ENCODE results near the gene CNOT6. TPM values are rescaled to one million over a fixed set of nuclear protein-coding genes. Genes with fewer than 3 reads are reported as not detected.

Gene CNOT6
- total RNA-seq, 1 donor from 2014 or later: 23.8 TPM

DNA sequence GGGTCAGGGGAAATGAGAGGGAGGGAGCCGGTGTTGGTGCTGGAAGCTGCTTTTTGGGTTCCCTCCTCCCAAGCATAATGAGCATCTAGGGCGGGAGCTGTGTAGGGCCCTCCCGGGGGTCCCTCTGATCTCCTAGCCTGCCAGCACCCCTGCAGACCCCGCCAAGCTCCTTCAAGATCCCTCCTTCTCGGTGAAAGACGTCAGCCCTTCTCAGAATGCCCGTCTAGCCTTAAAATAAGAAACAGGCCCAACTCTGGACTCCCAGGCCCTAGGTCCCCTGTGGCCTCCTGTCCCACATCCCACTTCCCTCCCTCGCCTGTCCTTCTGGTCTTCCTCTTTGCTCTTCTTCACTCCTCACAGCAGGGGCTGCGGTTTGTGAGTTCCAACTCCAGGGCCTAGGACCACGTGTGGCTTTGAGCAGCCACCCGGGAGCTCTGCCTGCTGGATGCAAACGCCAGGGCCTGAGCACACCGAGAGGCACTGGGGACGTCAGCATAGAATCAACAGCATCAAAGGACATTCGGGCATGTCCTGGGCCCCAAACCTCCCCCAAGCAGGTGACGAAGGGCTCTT, 105.9 kb downstream of the CNOT6 start:
- no peak for DNase-seq (ENCODE audit: low spot score)

DNA sequence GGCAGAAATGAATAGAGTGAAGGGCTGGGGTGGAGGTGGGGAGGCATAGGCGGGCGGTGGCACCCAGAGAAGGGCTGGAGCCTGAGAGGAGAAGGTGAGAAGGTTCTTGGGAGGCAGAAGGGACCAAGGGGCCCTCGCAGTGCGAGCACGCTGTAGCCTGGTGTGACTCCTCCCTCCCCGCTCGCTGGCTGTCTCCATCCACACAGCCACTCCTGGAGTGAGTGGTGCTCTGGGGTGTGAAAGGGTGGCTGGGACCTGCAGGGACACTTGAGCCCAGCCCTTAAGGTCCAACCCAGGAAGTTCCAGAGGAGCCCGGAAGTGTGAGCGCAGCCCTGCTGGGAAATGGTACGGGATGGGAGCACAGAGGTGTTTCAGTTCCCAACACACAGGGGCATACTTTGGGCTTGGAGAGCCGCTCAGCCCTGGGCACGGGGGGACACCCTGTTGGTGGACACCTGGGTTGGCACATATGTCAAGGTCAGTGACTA, 106.4 kb downstream of the CNOT6 start:
- no peak for DNase-seq (ENCODE audit: low spot score)

DNA sequence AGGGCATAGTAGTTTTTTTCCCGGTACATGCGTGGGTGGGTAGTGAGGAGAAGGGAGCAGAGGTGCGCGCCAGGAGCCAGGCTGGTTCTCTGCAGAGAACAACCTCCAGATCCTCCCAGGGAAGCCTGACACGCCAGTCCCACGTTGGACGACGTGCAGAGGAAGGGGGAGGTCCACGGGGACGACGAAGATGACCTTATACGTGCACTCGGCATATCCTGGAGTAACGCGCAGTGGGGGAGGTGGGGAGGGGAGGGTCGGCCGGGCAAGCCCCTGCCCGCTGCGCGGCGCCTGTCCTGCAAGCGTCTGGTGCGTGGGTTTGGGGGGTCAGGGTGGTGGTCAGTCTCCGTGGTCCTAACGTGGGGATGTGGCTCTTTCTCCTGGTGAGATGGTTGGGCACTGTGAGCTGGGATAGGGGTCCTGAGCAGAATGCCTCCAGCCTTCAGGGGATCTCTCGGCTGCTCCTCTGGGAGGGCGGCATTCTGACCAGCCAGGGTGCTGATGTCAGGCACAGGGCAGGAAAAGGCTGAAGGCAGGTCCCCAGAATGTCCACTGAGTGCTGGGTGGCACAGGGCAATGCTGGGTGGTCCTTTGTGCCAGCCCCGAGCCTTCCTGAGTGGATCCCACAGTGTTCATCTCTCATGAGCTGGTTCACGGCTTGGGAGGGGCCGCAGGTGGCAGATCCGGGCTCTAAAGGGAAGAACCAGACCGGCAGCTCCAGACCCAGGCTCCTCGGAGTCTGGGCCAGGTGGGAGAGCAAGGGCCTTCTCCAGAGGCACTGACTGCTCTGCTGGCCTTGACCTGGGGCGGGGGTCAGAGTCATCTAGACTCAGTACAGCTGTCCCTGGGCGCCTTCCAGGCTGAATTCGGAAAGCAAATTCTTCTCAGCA, 107.7 kb downstream of the CNOT6 start:
- no peak for DNase-seq (ENCODE audit: low spot score)

DNA sequence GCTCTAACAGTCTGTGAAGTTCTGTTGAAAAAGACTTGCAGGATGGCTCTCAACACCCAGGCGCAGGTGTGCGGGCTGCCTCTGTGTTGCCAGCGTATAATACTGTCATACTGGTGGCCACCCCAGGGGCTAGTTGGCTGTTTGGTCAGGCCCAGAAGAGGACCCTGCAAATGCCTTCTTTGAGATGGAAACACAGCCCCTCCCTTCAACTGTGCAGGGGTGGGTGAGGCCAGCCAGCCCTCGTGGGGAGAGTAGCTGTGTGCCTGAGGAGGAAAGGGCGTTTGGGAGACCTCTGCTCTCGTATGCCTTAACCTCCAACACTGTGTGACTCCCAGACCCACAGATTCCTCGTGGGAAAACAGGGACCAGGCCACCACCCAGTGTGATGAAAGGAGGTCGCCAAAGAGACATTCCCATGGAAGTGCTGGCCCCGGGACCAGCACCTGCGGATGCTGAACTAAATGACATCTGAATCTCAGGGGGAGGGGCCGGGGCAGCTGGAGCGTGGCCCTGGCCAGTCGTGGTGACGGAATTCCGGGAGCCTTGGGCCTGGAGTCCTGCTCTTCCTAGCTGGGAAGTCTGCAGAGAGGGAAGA, 108.4 kb downstream of the CNOT6 start:
- no peak for DNase-seq (ENCODE audit: low spot score)

DNA sequence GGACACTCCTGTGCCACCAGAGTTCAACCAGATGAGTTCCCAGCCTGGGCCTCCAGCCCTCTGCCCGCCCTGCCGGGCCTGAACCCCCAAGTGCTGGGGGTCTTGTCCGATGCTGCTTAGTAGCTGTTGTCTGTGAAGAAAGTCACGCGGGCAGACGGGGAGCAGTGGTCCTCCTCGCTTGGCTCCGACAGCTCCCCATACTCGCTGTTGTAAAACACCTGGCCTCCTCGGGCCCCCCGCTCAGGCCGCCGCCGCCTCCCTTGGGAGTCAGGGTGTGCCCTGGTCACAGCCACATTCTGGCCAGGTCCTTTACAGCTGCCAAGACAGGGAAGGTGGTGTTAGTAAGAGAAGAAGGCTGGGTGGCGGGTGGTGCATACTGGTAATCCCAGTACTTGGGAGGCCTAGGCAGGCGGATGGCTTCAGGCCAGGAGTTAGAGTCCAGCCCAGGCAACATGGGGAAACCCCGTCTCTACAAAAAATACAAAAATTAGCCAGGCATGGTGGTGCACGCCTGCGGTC, 109.0 kb downstream of the CNOT6 start:
- DNase-seq (ENCODE audit: low spot score): no peak

DNA sequence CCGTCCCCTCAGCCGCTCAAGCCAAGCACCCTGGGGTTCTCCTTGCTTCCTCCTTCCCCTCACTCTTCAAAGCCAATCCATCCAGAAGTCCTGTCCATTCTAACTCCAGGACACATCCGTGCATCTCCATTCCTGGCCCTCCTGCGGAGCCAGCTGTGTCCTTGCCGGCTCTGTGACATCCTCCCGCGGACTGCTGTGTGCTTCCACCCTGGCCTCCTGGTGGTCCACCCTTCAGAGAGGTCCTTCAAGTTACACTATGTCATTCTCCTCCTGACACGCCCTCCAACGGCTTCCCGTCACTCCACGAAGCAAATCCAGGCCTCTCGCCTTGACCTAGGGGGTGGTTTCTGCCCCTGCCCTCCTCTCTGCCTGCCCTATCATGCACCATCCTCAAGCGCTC, 110.1 kb downstream of the CNOT6 start:
- no peak for DNase-seq (ENCODE audit: low spot score)

DNA sequence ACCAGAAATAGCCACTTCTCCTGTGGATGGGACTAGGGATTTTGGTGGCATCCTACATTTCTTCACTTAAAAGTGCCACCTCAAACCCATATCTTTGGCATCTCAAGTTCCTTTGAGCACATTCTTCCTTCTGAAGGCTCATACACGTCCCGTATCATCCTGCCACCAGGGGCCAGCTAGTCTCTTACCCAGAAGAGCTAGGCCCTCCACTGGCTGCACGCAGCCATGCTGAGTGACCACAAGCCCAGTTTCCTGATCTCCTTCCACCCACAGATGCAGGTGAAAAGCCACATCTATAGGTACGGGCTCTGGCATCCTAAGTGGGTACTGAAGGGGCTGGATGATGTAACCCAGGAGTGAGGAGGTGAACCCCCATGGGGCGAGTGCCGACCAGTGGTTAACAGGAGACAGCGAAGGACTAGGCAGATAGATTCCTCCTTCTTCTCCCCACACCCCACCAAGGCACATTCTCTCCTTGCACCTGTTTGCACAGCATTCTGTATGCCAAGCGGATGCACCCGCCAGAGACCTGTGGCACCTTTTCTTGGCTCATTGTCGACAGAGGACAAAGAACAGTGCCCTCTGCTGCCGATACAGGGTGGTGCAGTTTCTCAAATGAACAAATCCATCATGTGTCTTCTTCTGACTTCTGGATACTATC, 111.5 kb downstream of the CNOT6 start:
- DNase-seq (ENCODE audit: low spot score): peak; percentile 44

DNA sequence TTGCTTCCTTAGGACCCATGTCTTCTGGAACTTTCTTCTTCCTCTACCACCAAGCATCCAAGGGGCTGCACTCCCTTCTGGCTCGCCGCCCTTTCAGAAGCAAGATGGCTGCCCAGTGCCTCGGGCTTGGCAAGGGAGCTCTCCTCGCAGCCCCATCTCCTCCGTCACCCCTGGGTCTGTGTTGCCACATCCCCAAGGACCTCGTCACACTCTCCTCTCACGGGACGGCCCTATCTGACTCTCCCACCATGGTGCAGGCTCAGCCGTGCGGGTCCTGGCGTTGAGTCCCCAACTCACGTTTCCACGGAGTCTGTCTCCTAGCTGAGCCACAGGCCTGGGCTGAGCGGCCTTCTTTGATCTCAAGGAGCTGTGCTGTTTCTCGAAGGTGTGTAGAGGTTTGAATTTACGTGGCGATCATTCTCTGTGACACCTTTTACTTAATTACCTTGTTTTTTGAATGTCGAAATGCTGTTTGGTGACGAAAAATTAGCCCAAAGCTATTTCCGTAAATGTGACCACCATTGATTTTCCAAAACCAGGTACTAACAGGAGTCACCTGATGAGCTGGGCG, 112.1 kb downstream of the CNOT6 start:
- no peak for DNase-seq (ENCODE audit: low spot score)

DNA sequence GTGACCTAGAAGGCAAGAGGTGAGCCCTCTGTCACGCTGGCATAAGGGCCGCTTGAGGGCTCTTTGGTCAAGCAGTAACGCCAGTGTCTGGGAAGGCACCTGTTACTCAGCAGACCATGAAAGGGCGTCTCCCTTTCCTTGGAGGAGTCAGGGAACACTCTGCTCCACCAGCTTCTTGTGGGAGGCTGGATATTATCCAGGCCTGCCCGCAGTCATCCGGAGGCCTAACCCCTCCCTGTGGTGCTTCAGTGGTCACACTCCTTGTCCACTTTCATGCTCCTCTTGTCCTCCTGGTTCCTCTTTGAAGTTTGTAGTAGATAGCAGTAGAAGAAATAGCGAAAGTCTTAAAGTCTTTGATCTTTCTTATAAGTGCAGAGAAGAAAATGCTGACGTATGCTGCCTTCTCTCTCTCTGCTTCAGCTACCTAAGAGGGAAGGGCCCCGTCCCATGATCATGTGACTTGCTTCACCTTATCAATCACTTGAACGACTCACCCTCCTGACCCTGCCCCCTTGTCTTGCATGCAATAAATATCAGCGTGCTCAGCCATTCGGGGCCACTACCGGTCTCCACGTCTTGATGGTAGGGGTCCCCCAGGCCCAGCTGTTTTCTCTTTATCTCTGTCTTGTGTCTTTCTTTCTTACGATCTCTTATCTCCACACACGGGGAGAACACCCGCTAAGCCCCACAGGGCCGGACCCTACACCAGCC, 113.8 kb downstream of the CNOT6 start:
- peak; percentile 28 for DNase-seq (ENCODE audit: low spot score)

DNA sequence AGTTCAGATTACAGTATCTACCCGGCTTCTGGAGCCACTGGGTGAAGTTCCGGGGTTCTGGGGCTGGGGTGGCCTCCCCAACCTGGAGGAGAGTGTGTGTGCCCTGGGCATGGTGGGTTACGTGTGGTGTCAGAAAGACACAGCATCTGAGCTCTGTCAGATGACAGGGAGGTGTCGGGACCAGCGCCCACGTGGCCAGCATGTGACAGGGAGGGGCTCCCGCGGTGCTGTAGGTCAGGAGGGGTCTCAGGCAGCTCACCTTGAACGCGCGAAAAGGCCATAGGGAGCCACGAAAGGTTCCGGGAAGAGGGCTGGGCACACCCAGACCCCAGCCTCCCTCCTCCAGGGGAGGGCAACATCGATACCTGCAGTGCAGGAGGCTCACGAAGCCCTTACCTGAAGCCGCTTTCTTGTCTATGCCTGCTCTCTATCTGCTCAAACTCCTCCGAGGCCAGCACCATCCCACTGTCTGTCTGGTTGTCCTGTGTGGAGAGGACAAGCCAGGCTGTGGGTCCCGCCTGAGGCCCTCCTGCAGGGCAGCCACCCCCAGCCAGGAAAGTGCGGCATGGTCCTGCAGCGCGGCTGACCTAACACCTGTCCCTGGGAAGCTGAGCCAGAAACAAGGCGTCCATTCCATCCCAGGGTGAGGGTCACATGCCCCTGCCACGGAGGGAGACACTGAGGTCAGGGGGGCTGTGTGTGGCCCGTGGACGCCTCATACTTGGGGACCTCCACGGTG, 114.6 kb downstream of the CNOT6 start:
- DNase-seq (ENCODE audit: low spot score): no peak

DNA sequence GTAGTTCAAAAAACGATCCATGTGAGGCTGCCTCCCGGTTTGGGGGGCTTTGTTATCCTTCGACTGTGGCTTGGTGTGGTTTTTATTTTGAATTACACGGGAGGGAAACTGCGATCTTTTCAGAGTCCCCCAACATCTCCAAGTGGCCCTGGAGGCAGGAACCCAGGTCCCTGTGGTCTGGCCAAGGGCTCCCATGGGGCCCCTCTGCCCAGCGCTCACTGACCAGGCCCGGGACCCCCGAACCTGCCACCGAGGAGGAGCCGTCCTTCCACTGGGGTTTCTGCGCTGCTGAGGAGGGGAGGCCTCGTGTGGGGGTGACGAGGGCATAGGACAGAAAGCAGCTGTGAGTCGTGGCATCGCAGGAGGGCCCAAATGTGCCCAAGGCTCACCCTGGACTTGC, 115.2 kb downstream of the CNOT6 start:
- DNase-seq (ENCODE audit: low spot score): no peak

DNA sequence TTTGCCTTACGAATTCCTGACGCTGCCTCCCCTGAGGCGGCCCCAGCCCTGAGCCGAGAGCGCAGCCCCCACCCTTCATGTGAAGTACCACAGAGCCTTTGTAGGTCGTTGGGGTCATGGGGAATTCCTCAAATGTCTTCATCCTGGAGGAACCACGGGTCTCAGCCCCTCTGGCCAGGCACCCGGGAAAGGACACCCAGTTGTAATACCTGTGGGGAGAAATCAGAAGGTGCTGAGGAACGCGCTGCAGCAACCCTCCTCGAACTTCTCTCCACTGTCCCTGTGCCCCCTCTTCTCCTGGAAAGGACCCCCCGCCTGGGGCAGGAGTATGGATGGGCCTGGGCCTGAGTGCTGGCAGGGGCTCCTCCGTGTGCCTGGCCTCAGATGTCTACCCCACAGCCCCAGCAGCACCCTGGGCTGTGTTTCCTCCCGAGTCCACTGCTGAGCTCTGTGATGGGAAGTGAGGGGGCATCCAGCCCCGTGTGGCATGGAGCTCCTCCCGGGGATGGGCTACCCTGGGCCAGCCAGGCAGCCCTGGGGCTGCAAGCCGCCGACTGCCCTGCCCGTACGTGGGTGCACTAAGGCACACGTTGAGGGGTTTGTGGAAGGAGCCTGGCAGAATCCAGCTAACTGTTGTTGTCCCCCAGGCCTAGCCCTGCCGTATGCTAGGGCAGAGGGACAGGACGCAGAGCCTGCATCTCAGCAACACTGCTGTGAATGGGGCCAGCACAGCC, 115.8 kb downstream of the CNOT6 start:
- no peak for DNase-seq (ENCODE audit: low spot score)

DNA sequence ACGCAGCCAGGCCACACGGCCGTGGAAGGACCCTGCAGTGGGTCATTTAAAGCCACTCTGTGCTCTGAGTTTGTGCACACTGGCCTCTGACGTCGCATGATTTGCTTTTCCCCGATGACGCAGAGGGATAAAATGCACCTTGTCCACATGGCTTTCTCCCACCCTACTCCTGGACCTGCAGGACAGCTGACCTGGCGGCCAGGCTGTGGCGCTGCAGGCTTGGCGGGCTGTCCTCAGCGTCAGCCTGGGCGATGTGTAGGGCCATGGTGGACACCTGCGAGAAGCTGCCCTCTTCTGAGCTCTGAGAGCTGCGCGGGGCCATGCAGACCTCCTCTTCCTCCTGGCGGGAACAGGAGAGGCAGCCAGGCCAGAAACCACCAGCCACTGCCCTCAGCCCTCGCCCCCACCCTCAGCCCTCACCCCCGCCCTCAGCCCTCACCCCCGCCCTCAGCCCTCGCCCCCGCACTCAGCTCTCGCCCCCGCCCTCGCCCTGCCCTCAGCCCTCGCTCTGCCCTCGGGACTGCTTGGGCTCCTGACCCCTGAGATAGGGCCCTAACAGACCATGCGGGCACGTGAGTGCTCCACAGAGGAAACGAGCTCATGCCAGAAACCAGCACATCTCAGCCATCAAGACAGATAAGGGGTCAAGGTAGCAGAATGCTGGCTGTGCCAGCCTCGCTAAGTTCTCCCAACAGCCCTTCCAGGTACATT, 117.1 kb downstream of the CNOT6 start:
- no peak for DNase-seq (ENCODE audit: low spot score)

DNA sequence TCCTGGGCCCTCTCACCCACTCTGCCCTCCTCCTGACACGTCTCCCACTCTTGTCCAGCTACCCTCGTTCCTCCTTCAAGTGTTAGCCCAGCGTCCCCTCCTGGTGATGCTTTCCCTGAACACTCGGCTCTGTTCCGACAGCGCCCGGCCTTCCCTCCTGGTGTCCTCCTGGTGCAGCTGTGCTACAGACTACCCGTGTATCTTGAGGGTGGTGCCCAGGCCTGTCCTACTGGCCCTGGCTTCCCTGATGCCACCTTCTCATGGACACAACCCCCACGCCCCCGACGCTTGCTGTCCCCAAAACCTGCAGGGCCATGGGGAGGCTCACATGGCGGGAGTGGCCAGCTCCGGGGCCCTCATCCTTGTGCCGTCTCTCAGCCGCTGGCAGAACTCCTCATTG, 118.5 kb downstream of the CNOT6 start:
- no peak for DNase-seq (ENCODE audit: low spot score)

DNA sequence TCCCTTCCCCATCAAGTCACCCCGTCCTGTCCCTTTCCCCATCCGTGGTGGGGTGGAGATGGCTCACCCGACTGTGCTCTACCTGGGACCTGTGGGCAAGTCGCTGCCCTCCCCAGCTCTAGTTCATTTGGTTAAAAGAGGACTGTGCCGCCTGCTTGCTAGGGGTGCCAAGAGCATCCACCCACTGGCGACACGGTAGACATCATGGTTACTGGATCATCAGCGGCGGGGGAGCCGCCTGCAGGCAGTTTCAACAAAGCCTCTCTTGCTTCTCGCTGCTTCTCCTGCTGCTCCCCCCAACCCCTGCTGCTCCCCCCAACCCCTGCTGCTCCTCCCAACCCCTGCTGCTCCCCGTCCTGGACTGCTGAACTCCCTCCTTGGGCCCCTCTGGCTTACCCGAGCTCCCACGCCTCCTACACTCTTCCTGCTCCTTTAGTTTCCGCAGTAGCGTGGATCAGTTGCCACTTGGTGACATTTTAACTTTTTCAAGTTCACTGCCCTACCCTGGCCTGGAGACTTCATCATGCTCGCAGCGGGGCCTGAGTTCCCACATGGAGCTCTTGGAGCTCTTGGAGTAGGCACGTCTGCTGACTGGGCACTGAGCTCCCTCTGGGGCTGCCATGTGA, 119.1 kb downstream of the CNOT6 start:
- DNase-seq (ENCODE audit: low spot score): no peak

DNA sequence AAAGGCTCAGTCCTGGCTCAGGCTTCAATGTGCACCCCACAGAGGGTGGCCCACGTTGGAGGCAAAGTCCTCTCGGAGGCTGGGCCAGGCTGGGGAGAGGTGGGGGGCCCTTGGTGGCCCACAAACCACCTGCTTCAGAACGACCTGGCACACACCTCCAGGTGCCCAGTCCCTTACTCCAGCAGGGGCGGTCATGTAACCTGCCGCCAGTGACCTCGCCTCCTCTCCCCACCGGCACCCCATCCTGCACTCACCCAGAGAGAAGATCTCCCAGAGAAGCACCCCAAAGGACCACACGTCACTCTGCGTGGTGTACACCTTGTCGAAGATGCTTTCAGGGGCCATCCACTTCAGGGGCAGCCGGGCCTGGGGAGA, 119.6 kb downstream of the CNOT6 start:
- DNase-seq (ENCODE audit: low spot score): no peak

DNA sequence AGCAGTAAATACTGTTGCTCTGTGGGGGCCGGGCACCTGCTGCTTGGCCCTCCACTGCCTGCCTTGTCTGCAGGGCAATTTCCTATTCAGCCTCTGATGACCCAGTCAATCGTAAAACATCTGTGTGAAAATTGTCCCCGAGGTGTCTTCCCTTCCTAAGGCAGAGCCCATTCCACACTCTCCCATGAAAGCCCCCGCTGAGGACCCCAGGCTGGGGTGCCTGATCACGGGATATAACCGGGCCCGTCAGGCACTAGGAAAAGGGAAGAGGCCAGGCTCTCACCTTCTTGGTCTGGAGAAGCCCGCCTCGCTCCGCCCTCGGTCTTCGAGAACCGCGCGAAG, 124.3 kb downstream of the CNOT6 start:
- no peak for DNase-seq (ENCODE audit: low spot score)

DNA sequence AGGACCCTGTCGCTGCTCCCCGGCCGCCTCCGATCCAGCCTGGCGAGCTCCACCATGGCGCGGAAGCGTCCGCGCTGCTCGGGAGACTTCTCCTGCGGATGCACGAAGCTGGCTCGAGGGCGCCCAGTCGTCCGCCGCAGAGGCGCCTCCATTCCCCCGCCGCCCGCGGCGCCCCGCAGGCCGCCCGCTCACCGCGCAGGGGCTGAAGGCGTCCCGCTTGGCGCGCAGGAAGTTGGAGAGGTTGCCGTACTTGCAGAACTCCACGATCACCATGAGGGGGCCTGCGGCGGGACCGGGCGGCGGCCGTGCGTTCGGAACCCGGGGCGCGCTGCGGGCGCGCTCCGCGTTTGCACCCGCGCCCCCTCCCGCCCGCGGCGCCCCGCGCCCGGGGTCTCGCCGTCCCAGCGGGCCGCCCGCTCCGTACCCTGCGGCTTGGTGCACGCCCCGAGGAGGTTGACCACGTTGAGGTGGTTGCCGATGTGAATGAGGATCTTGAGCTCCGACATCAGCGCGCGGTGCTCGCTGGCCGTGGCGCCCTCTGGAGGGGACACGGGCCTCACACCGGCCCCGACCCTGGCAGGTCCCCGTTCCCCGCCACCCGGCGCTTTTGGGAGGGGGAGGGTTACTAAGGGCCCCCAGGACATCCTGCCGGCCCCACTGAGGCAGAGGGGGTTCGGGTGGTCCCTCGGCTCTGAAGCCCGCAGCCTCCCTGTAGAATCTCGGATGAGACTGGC, 124.8 kb downstream of the CNOT6 start:
- no peak for DNase-seq (ENCODE audit: low spot score)
